Measurements from ENCODE around the gene C2. TPM values are rescaled to one million over a fixed set of nuclear protein-coding genes. Genes with fewer than 3 reads are reported as not detected.

Gene C2
- total RNA-seq, 4 donors from 2014 or later = 3.3 to 33.4 (median 14.4) TPM

DNA sequence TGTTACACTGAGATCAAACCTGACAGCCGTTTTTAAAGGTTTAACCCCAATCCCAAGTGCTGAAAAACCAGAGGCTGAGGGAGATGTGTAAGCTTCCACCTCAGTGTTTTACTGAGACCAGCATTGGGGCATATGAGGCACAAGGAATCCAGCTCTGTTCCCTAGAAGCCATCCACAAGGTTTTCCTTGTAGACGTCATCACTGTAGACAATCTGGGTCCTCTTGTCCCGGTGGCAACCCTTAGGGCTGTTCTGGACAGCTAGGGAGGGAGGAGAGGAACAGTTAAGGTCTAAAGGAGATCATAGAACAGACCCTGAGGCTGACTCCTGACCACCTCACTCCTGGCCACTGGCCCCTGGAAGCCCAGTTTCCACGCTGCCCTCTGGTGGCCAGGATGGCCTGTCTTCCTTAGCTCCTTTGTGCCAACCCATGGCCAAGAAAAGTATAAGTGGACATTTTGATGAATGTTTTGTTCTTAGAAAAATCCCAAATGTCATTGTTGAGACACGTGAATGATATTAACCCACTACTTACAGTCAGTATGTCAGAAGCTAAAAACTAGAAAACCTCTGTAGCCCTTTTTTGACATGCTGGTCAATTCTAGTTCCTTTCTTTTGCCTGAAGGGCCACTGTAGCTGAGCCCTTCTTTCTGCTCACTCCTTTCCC, 24.8 kb downstream of the C2 start:
- Histone ChIP-seq H3K27me3 (no peaks in the 10 kb centered on the region), H3K27ac (peak overlapping the region in 3 of 4 donors; percentile 39 to 55 (median 43)), H3K9me3 (no peaks in the 10 kb centered on the region), H3K36me3 (peaks cover 0 to 67% of the 10 kb centered on the region in 2 donors), H3K4me3 (no peak overlapping the region), H3K4me1 (peaks cover 0 to 12% (median 0%) of the 10 kb centered on the region in 3 donors)
- TF ChIP-seq, protein P1, sequence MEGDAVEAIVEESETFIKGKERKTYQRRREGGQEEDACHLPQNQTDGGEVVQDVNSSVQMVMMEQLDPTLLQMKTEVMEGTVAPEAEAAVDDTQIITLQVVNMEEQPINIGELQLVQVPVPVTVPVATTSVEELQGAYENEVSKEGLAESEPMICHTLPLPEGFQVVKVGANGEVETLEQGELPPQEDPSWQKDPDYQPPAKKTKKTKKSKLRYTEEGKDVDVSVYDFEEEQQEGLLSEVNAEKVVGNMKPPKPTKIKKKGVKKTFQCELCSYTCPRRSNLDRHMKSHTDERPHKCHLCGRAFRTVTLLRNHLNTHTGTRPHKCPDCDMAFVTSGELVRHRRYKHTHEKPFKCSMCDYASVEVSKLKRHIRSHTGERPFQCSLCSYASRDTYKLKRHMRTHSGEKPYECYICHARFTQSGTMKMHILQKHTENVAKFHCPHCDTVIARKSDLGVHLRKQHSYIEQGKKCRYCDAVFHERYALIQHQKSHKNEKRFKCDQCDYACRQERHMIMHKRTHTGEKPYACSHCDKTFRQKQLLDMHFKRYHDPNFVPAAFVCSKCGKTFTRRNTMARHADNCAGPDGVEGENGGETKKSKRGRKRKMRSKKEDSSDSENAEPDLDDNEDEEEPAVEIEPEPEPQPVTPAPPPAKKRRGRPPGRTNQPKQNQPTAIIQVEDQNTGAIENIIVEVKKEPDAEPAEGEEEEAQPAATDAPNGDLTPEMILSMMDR (IDR thresholded peaks at IDR 0.05) = peak in 3 of 4 experiments; percentile 66 to 75 (median 71)
- no peak for TF ChIP-seq POLR2AphosphoS5 (IDR thresholded peaks at IDR 0.05)
- WGBS, 2 donors (ENCODE audit: low coverage in 1 of 2) = 21 to 50% methylated on average over 2 to 4 of the region's 5 CpGs
- peak; percentile 68 for ATAC-seq

DNA sequence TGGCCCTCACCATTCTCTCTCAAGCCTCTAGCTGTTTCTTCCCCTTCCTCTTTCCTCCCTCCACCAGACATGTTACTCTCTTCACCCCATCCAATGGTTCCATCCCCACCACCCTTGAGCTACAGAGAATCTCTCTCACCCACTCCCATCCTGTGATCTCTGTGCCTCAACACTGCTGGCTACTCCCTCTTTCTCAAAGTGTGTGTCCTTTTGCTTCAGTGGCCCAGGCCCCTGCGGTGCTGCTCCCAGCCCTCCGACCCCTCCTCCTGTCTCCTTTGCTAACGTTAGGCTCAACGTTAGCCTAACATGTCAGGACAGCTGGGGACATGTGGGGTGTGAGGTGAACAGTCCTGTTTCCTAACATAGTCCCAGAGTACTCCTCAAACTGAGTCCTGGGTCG, 25.4 kb downstream of the C2 start:
- Histone ChIP-seq H3K36me3 (peaks cover 0 to 67% of the 10 kb centered on the region in 2 donors), H3K9me3 (no peaks in the 10 kb centered on the region), H3K4me3 (no peak overlapping the region), H3K27me3 (no peaks in the 10 kb centered on the region), H3K4me1 (peaks cover 0 to 18% (median 3%) of the 10 kb centered on the region in 3 donors), H3K27ac (peak overlapping the region in 3 of 4 donors; percentile 32 to 55 (median 43))
- TF ChIP-seq POLR2A (IDR thresholded peaks at IDR 0.05) = no peak
- no peak for TF ChIP-seq EP300 (IDR thresholded peaks at IDR 0.05)
- TF ChIP-seq POLR2AphosphoS5 (IDR thresholded peaks at IDR 0.05) = no peak
- TF ChIP-seq, protein P1 (IDR thresholded peaks at IDR 0.05) = no peak
- ATAC-seq = no peak
- WGBS, 2 donors (ENCODE audit: low coverage in 1 of 2) = 64 to 66% methylated on average over 4 to 5 of the region's 5 CpGs

DNA sequence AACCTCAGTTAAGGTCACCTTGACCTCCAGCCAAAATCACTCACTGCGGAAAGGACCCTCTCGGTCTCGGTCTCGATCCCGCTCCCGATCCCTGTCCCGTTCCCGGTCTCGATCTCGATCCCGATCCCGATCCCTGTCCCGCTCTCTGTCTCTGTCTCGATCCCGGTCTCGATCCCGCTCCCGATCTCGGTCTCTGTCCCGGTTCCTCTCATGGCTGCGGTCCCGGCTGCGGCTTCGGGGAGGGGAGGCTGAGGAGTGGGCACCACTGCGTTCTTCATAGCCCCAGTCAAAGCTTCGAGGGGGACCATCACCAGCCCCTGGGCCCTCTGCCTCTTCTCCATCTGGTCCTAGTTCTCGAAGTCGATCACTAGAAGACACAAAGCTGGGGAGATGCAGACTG, 27.0 kb downstream of the C2 start:
- no peak for TF ChIP-seq POLR2A (IDR thresholded peaks at IDR 0.05)
- no peak for TF ChIP-seq POLR2AphosphoS5 (IDR thresholded peaks at IDR 0.05)
- TF ChIP-seq, protein P1 (IDR thresholded peaks at IDR 0.05) = no peak
- TF ChIP-seq EP300 (IDR thresholded peaks at IDR 0.05) = no peak
- Histone ChIP-seq H3K4me1 (peaks cover 2 to 30% (median 11%) of the 10 kb centered on the region in 3 donors), H3K9me3 (no peaks in the 10 kb centered on the region), H3K27ac (no peak overlapping the region), H3K36me3 (peaks cover 0 to 67% of the 10 kb centered on the region in 2 donors), H3K27me3 (no peaks in the 10 kb centered on the region), H3K4me3 (no peak overlapping the region)
- 94 to 96% methylated on average over 11 to 17 of the region's 28 CpGs for WGBS, 2 donors (ENCODE audit: low coverage in 1 of 2)
- no peak for ATAC-seq

DNA sequence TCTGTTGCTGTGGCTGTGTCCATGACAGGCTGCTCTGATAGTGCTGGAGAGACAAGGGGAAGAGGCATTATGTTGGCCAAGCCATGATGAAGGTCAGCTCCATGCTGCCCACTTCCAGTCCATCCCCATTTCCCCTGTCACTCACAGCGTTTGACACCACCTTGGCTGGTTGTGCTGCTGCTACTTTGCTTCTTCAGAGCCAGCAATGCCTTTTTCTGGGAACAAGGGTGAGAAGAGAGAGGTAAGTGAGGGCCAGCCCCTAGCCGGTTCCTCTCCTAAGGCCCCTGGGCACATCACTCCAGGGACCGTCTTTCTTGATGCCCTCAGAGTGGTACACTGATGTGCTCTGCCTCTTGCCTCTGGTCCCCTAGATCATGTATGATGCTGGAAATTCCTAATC, 29.3 kb downstream of the C2 start:
- no peak for TF ChIP-seq POLR2AphosphoS5 (IDR thresholded peaks at IDR 0.05)
- no peak for TF ChIP-seq POLR2A (IDR thresholded peaks at IDR 0.05)
- no peak for TF ChIP-seq EP300 (IDR thresholded peaks at IDR 0.05)
- TF ChIP-seq, protein P1 (IDR thresholded peaks at IDR 0.05) = no peak
- no peaks in the 10 kb centered on the region for H3K9me3 ChIP-seq
- no peak for ATAC-seq

DNA sequence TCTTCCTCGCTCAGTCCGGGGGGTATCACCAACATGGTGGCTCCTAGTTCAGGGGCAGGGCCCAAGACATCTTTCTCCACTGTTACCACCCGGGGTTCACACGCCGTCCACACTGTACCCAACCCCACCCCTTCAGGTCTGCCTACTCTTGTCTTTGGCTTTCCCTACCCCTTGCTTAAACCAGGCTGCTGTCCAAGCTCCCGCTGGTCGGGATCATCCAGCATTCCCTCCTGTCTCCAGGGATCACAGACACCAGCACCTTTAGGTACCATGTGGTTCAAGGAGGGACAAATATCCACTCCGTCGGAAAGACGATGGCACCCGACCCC, 30.9 kb downstream of the C2 start:
- no peak for ATAC-seq
- Histone ChIP-seq H3K36me3 (peaks cover 0 to 71% of the 10 kb centered on the region in 2 donors), H3K9me3 (no peaks in the 10 kb centered on the region), H3K27me3 (no peaks in the 10 kb centered on the region), H3K4me3 (peak overlapping the region; percentile 75 to 93), H3K4me1 (peaks cover 2 to 30% (median 14%) of the 10 kb centered on the region in 3 donors), H3K27ac (peak overlapping the region; percentile 72 to 93 (median 89))
- no peak for TF ChIP-seq EP300 (IDR thresholded peaks at IDR 0.05)
- TF ChIP-seq, protein P1 (IDR thresholded peaks at IDR 0.05) = no peak
- TF ChIP-seq POLR2A (IDR thresholded peaks at IDR 0.05) = no peak
- TF ChIP-seq POLR2AphosphoS5 (IDR thresholded peaks at IDR 0.05) = no peak
- 14 to 21% methylated on average over 5 to 7 of the region's 11 CpGs for WGBS, 2 donors (ENCODE audit: low coverage in 1 of 2)

More for the DNA sequence above, 29.3 kb downstream of the C2 start:
- Histone ChIP-seq H3K36me3 (peaks cover 0 to 71% of the 10 kb centered on the region in 2 donors), H3K27ac (no peak overlapping the region), H3K4me3 (no peak overlapping the region), H3K27me3 (no peaks in the 10 kb centered on the region), H3K4me1 (peaks cover 2 to 40% (median 14%) of the 10 kb centered on the region in 3 donors)
- 92% methylated on average over 2 of the region's 3 CpGs; no CpG with 5 or more reads in 1 of the 2 donors for WGBS, 2 donors (ENCODE audit: low coverage in 1 of 2)
